HCT116 (cell line): ENCODE data around the gene TTYH1. TPM values are rescaled to one million over a fixed set of nuclear protein-coding genes. Genes with fewer than 3 reads are reported as not detected.
A peak's percentile ranks its signal among the peaks of the same experiment; 100 is the strongest.

ENCODE experiments used
- ATAC-seq: fragments of 200-7000 bp; cut with Tn5 transposase; 2 replicates; pipeline ENCODE4 v1.9.1; 2020; ENCODE audit warnings: mild to moderate bottlenecking, moderate library complexity
- BruUV-seq: library from RNA; stranded (reverse); fragments of 400-500 nt; replicated peaks from 2 replicates; lab custom pipeline; 2021; lab: Mats Ljungman, UMichigan
- CTCF ChIA-PET: fragments of 300-600 bp; sonication (Branson Sonifier 250); formaldehyde crosslinking; loops from one replicate; lab custom pipeline; 2021; ENCODE audit warnings: antibody characterized with exemption; lab: Charles Lee
- POLR2A ChIA-PET: fragments of 300-600, 350-600 bp; sonication (Branson Sonifier 250); formaldehyde crosslinking; loops from one replicate; lab custom pipeline; 2021; ENCODE audit warnings: antibody characterized with exemption; lab: Charles Lee
- RAD21 ChIA-PET, 2 experiments: fragments of 300-600 bp; sonication (Branson Sonifier 250); formaldehyde crosslinking; loops; one replicate each; lab custom pipeline; 2023; ENCODE audit warnings: low total read pairs in 2 of 2; ENCODE audit not compliant: uncharacterized antibody in 2 of 2, unreplicated experiment in 2 of 2, low non-redundant PET in 1 of 2; lab: Charles Lee
- DNase-seq: peaks from one replicate; pipeline ENCODE4 v3.0.0-alpha.2; 2010; ENCODE audit warnings: low read depth, low spot score
- H2AFZ ChIP-seq: fragments of 200-600 bp; shearing (Covaris generic), sonication (generic); 2 replicates; pipeline ENCODE4 v1.6.1; 2017; ENCODE audit warnings: low read depth, mixed run types, mixed read lengths, antibody characterized with exemption, low read length; ENCODE audit not compliant: poor library complexity, severe bottlenecking
- H3K27ac ChIP-seq: 2 replicates; pipeline ENCODE4 v1.5.1; 2012; ENCODE audit warnings: low read depth, low read length
- H3K27me3 ChIP-seq: fragments of 200-600 bp; sonication (generic); 2 replicates; pipeline ENCODE4 v1.6.1; 2016; ENCODE audit warnings: mixed run types, low read length, mixed read lengths; ENCODE audit not compliant: insufficient read depth
- H3K36me3 ChIP-seq, 2 experiments: fragments of 200-500 bp in 1 of 2; fragments of 200-600 bp in 1 of 2; sonication (Bioruptor generic) in 1 of 2; sonication (generic) in 1 of 2; 2 replicates each; pipeline versions ENCODE4 v1.5.1 to v1.6.1; 2014 to 2016; ENCODE audit warnings: low read length in 2 of 2, inconsistent platforms in 1 of 2, mixed read lengths in 1 of 2, mixed run types in 1 of 2; ENCODE audit not compliant: insufficient read depth in 2 of 2, control insufficient read depth in 1 of 2
- H3K4me1 ChIP-seq, 2 experiments: fragments of 200-600 bp in 1 of 2; sonication (generic) in 1 of 2; 2 replicates each; pipeline versions ENCODE4 v1.5.1 to v1.6.1; 2012 to 2017; ENCODE audit warnings: low read length in 2 of 2, inconsistent platforms in 1 of 2, mild to moderate bottlenecking in 1 of 2, mixed read lengths in 1 of 2, mixed run types in 1 of 2, moderate library complexity in 1 of 2; ENCODE audit not compliant: insufficient read depth in 2 of 2, control insufficient read depth in 1 of 2
- H3K4me2 ChIP-seq: fragments of 200-600 bp; sonication (generic); 2 replicates; pipeline ENCODE4 v1.6.1; 2017; ENCODE audit warnings: mixed run types, low read length, mixed read lengths
- H3K4me3 ChIP-seq, 2 experiments: fragments of 200-600 bp in 1 of 2; sonication (generic) in 1 of 2; replicated peaks in 1 of 2; 2 replicates each; pipeline ENCODE4 v1.5.1; 2011 to 2016; ENCODE audit warnings: low read length in 2 of 2, control low read depth in 1 of 2, low read depth in 1 of 2, mild to moderate bottlenecking in 1 of 2, mixed read lengths in 1 of 2, mixed run types in 1 of 2
- H3K79me2 ChIP-seq: fragments of 200-600 bp; sonication (generic); 2 replicates; pipeline ENCODE4 v1.6.1; 2017; ENCODE audit warnings: mild to moderate bottlenecking, mixed run types, low read length, moderate library complexity, mixed read lengths; ENCODE audit not compliant: insufficient read depth
- H3K9ac ChIP-seq: fragments of 200-600 bp; sonication (generic); 2 replicates; pipeline ENCODE4 v1.6.1; 2016; ENCODE audit warnings: low read length, mixed read lengths
- H3K9me2 ChIP-seq: fragments of 200-600 bp; sonication (generic), shearing (Covaris generic); 2 replicates; pipeline ENCODE4 v1.6.1; 2017; ENCODE audit warnings: mixed run types, mild to moderate bottlenecking, moderate library complexity; ENCODE audit not compliant: insufficient read depth
- H3K9me3 ChIP-seq, 2 experiments: fragments of 200-500 bp in 1 of 2; fragments of 200-600 bp in 1 of 2; sonication (Bioruptor generic) in 1 of 2; sonication (generic) in 1 of 2; 2 replicates each; pipeline ENCODE4 v1.6.1; 2014 to 2017; ENCODE audit warnings: low read length in 2 of 2, mixed read lengths in 2 of 2, inconsistent platforms in 1 of 2, low read depth in 1 of 2, mild to moderate bottlenecking in 1 of 2, mixed run types in 1 of 2, moderate library complexity in 1 of 2; ENCODE audit not compliant: control insufficient read depth in 1 of 2, insufficient read depth in 1 of 2
- H4K20me1 ChIP-seq: fragments of 200-600 bp; sonication (generic), shearing (Covaris generic); 2 replicates; pipeline ENCODE4 v1.6.1; 2017; ENCODE audit warnings: mixed run types, mild to moderate bottlenecking, moderate library complexity; ENCODE audit not compliant: insufficient read depth
- CBX3 ChIP-seq: IDR thresholded peaks from 2 replicates; pipeline ENCODE4 v1.6.1; 2012; ENCODE audit warnings: low read depth
- CEBPB ChIP-seq: IDR thresholded peaks from 2 replicates; pipeline ENCODE4 v1.6.1; 2012; ENCODE audit warnings: low read depth
- EGR1 ChIP-seq: IDR thresholded peaks from 2 replicates; pipeline ENCODE4 v1.6.1; 2012; ENCODE audit warnings: low read depth
- ELF1 ChIP-seq: IDR thresholded peaks from 2 replicates; pipeline ENCODE4 v1.6.1; 2012; ENCODE audit warnings: low read depth, borderline replicate concordance
- EZH2phosphoT487 ChIP-seq: fragments of 200-600 bp; IDR thresholded peaks from 2 replicates; pipeline ENCODE4 v1.6.1; 2018; ENCODE audit warnings: antibody characterized with exemption, borderline replicate concordance
- FOSL1 ChIP-seq: IDR thresholded peaks from 2 replicates; pipeline ENCODE4 v1.6.1; 2012; ENCODE audit warnings: low read depth
- JUND ChIP-seq: IDR thresholded peaks from 2 replicates; pipeline ENCODE4 v1.6.1; 2012
- MAX ChIP-seq: IDR thresholded peaks from 2 replicates; pipeline ENCODE4 v1.6.1; 2012
- POLR2A ChIP-seq: IDR thresholded peaks from 2 replicates; pipeline ENCODE4 v1.7.0; 2011; ENCODE audit warnings: borderline replicate concordance; ENCODE audit not compliant: insufficient read depth, insufficient read length; ENCODE audit errors: extremely low read depth
- SP1 ChIP-seq: IDR thresholded peaks from 2 replicates; pipeline ENCODE4 v1.6.1; 2012; ENCODE audit warnings: low read depth
- SRF ChIP-seq: IDR thresholded peaks from 2 replicates; pipeline ENCODE4 v1.6.1; 2012; ENCODE audit warnings: low read depth
- YY1 ChIP-seq: IDR thresholded peaks from 2 replicates; pipeline ENCODE4 v1.6.1; 2011; ENCODE audit warnings: low read length, low read depth, moderate library complexity, mild to moderate bottlenecking; ENCODE audit not compliant: insufficient replicate concordance; ENCODE audit errors: extremely low read depth
- ZBTB33 ChIP-seq: IDR thresholded peaks from 2 replicates; pipeline ENCODE4 v1.6.1; 2011; ENCODE audit warnings: mild to moderate bottlenecking, low read length, moderate library complexity; ENCODE audit not compliant: insufficient replicate concordance; ENCODE audit errors: extremely low read depth
- ZFX ChIP-seq: fragments of 450-650 bp; IDR thresholded peaks from 2 replicates; pipeline ENCODE4 v1.6.1; 2017
- ZNF274 ChIP-seq: fragments of 200-500 bp; sonication (Bioruptor generic); IDR thresholded peaks from 2 replicates; pipeline ENCODE4 v1.6.1; 2014; ENCODE audit warnings: mild to moderate bottlenecking, low read depth, low read length, inconsistent platforms
- intact Hi-C: fragments of 100-400 bp; cut with micrococcal nuclease; formaldehyde crosslinking; loops from 2 replicates; pipeline ENCODE4 v1.10.0; 2022
- total RNA-seq: library from RNA; stranded (reverse); gene quantifications from one replicate; pipeline ENCODE4 v1.2.1, GENCODE V29; 2021; ENCODE audit not compliant: unreplicated experiment
- TF ChIP-seq, protein P1 (sequence below), 3 experiments: fragments of 200-600 bp in 1 of 3; sonication (generic) in 1 of 3; IDR thresholded peaks in 2 of 3; conservative IDR thresholded peaks in 1 of 3; 2 replicates each; pipeline ENCODE4 v1.5.1; 2012 to 2017; ENCODE audit warnings: low read depth in 2 of 3, low read length in 2 of 3, antibody characterized with exemption in 1 of 3, borderline replicate concordance in 1 of 3, control low read depth in 1 of 3, mild to moderate bottlenecking in 1 of 3, mixed read lengths in 1 of 3, mixed run types in 1 of 3, moderate library complexity in 1 of 3; ENCODE audit not compliant: insufficient read depth in 1 of 3

Gene TTYH1
- total RNA-seq, 1 experiment from 2014 or later: 0.37 TPM

DNA sequence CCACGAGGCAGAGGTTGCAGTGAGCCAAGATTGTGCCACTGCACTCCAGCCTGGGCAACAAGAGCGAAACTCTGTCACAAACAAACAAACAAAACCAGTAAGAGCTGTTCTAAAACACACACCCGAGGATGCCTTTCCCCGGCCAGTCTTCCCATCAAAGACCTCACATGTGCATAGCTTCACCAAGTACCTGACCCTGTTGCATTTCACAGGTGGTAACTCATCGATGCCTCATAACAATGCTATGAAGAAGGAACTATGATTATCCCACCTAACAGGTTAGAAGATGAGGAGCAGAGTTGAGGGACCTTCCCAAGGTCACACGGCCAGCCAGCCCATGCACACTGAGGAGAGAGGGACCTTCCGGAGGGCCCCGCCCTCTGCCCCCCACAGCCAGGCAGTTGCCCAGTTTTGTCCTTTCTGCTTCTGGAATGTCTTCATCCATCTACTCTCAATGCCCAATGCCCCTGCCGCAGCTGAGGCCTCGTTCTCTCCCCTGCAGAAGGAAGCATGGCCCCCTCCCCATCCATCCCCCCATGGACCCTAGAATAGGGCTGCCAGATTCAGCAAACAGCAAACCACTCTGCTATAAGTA, 17.0 kb downstream of the TTYH1 start (continued):
- TF ChIP-seq, protein P1, sequence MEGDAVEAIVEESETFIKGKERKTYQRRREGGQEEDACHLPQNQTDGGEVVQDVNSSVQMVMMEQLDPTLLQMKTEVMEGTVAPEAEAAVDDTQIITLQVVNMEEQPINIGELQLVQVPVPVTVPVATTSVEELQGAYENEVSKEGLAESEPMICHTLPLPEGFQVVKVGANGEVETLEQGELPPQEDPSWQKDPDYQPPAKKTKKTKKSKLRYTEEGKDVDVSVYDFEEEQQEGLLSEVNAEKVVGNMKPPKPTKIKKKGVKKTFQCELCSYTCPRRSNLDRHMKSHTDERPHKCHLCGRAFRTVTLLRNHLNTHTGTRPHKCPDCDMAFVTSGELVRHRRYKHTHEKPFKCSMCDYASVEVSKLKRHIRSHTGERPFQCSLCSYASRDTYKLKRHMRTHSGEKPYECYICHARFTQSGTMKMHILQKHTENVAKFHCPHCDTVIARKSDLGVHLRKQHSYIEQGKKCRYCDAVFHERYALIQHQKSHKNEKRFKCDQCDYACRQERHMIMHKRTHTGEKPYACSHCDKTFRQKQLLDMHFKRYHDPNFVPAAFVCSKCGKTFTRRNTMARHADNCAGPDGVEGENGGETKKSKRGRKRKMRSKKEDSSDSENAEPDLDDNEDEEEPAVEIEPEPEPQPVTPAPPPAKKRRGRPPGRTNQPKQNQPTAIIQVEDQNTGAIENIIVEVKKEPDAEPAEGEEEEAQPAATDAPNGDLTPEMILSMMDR (IDR thresholded peaks at IDR 0.05 in 2 of 3, conservative IDR thresholded peaks at IDR 0.05 in 1 of 3; ENCODE audit: borderline replicate concordance in 1 of 3, insufficient read depth in 1 of 3, low read depth in 2 of 3, low read length in 2 of 3): no peak
- TF ChIP-seq CBX3 (0 out of 2 replicates have a peak, but pooled peaks have one; percentile 9), CEBPB (no peak), JUND (peak; percentile 65), POLR2A (no peak), SRF (no peak), EZH2phosphoT487 (no peak), ZBTB33 (no peak), ZFX (no peak)
- TF ChIP-seq, all 23 proteins: peak for 5

DNA sequence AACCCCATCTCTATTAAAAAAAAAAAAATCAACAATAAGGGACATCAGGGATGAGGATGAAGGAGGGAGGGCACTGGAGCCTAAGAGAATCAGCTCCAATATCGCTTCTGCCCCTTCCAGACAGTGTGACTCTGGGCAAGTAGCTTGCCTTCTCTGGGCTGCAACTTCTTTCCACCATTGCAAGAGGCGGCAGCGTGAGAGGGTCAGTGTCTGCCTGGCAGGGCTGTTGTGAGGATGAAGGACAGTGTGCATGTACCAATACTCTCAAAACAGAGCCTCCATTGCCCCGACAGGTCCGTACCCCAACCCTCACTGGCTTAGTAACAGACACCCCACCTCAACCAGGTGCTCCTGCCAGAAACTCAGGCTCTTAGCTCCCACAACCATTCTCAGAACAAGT, 18.4 kb downstream of the TTYH1 start:
- H3K9me3 ChIP-seq: no peaks in the 10 kb centered on the region
- intact Hi-C loops: no loop called here
- no peak for ATAC-seq
- no peaks in the 10 kb centered on the region for H3K79me2 ChIP-seq
- no TSS peak for BruUV-seq
- H3K4me1 ChIP-seq: peaks cover 29 to 36% of the 10 kb centered on the region in 2 experiments
- H3K4me2 ChIP-seq: no peak overlapping the region
- no peaks in the 10 kb centered on the region for H4K20me1 ChIP-seq
- no peak overlapping the region for H3K27ac ChIP-seq
- RAD21 ChIA-PET: no interaction called here
- H3K9me2 ChIP-seq: no peaks in the 10 kb centered on the region
- CTCF ChIA-PET: no interaction called here
- H2AFZ ChIP-seq: no peak overlapping the region
- H3K36me3 ChIP-seq: peaks cover 0 to under 1% of the 10 kb centered on the region in 2 experiments; a peak in 1 of 4 replicates
- POLR2A ChIA-PET: no interaction called here
- no peak overlapping the region for H3K4me3 ChIP-seq
- H3K9ac ChIP-seq: no peak overlapping the region
- DNase-seq: no peak
- no peaks in the 10 kb centered on the region for H3K27me3 ChIP-seq
- no peak for TF ChIP-seq CBX3
- no peak for TF ChIP-seq MAX
- TF ChIP-seq ELF1: no peak
- no peak for TF ChIP-seq JUND
- TF ChIP-seq ZNF274: no peak
- no peak for TF ChIP-seq POLR2A
- no peak for TF ChIP-seq ZBTB33
- no peak for TF ChIP-seq EGR1
- TF ChIP-seq YY1: no peak
- TF ChIP-seq FOSL1: no peak
- TF ChIP-seq, protein P1 (IDR thresholded peaks at IDR 0.05 in 2 of 3, conservative IDR thresholded peaks at IDR 0.05 in 1 of 3; ENCODE audit: borderline replicate concordance in 1 of 3, insufficient read depth in 1 of 3, low read depth in 2 of 3, low read length in 2 of 3): no peak
- no peak for TF ChIP-seq SP1
